HG03342 (cell line): ENCODE results near the gene BORA.
A peak's percentile ranks its signal among the peaks of the same experiment; 100 is the strongest.
"Not testable (repeated sequence)": the region's sequence is repeated elsewhere in the genome, so short reads cannot be mapped to it uniquely, and the experiment has no call there.

Experiments
- ATAC-seq: cut with Tn5 transposase; IDR thresholded peaks from one replicate; pipeline ENCODE4 v1.9.1; 2021; ENCODE audit warnings: mild to moderate bottlenecking, moderate library complexity; ENCODE audit not compliant: unreplicated experiment

The BORA gene

DNA sequence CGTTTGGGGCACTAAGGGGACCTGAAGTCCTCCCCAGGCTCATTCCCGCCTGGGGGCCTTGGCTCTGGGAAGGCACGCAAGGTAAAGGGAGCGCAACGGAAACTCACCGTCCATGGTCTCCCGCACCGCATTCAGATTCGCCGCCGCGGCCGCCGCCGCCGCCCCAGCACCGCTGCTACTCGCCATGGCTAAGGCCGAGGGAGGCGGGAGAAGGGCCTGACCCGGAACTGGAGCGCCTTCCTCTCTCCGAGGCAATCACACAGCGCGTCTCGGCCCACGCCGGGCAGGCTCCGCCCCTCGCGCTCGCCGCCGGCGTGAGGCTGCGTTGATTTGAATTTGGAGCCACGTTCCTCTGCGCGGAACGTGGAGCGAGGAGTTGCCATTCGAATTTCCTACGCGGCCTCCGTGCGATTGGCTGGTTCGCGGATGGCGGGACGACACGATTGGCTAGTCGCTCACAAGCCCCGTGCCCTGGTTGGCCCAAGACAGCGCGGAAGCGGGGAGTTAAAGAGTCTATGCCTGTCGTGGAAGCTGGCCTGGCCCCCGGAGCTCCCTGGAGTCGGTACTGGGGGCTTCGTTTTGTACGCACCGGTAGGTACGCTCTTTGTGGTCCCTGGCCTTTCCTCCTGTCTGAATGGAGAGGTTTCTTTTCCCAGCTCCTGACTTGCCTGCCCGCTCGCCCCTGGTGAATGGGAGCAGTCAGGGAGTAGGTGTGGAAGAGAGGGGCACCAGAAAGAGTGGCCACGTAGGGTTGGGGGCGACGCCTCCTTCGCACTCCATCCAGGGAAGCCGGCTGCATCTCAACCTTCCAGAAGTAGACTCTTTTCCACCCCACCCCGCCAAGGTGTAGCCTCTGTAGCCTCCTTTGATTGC, at the start of gene BORA, which contains the start of gene MZT1:
Gene BORA, plus strand, starts transcription at position 507 of the 873 bp plus-strand sequence. CDS start 1,018 bp downstream, outside the sequence.
Gene MZT1, minus strand, starts transcription at position 213 of the 873 bp plus-strand sequence. Its CDS starts 27 bp downstream, at position 186.
- ATAC-seq, result peak; percentile 96

DNA sequence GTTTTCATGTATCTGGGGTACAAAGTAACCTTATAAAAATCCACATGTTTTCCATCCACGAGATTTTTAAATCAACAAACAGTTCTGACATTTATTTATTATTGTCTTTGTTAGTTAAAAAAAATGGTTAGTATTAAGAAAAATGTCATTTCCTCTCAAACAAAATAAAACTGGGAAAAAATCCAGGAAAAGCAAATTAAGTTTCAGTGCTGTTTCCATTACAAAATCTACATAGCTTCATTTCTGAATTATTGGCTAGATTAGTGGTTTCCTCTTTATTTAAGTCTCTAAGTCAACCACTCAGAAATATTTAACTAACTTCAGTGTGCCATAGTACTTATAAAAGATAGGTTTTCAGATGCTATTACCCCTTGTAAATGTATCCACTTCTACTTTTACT, 49.4 kb upstream of the BORA start:
- ATAC-seq, result no peak

DNA sequence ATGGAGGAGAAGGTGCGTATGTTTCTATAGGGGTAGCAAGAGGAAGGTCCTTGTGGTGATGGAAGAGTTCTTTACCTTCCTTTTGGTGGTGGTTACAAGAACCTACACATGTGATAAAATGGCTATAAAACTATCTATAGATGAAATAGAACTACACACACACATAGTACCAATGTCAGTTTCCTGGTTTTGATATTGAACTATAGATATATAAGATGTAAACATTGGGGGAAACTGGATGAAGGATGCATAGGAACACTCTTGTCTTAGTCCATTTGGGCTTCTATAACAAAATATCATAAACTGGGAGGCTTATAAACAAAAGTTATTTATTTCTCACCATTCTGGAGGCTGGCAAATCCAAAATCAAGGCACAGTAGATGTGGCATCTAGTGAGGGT, 47.4 kb upstream of the BORA start:
- ATAC-seq, result no peak

DNA sequence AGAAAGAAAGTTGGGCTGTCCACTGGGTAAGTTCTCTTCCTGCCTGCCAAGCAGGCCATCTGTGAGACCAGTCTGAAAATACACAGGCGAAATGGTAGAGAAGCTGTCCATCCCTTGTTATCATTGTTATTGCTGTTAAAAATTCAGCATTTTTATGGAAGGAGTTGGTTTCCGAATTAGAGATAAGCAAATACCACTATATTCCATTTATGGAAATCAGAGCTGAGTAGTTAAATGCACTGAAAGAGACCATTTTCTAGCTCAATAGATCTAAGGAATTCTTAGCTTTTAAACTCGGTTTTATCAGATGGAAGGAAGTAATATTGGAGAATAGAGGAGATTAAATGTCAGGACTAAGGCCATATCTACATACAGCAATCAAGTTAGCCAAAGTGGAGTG, 41.0 kb upstream of the BORA start:
- ATAC-seq, result no peak

DNA sequence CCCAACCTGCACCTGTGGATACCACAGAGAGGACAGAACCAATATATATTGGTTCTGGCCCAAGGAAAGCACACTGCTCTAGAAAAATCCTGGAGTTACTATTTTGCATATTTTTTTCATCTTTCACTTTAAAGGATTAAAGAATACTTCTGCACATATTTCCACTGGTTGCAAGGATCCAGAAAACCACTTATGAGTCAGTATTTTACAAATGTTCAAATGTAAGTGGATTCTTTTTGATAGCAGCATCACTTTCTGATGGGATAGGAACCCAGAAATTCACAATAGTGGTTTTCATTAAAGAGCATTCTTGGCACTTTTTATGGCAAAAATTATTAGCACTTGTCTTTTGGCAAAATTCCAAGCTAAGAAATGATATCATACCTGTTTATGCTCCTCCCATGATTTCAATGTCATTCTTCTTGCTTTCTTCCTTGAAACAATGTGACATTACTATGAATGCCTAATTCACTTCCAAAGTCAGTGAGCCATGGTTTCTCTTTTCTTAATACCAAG, 38.5 kb upstream of the BORA start:
- ATAC-seq, result no peak

DNA sequence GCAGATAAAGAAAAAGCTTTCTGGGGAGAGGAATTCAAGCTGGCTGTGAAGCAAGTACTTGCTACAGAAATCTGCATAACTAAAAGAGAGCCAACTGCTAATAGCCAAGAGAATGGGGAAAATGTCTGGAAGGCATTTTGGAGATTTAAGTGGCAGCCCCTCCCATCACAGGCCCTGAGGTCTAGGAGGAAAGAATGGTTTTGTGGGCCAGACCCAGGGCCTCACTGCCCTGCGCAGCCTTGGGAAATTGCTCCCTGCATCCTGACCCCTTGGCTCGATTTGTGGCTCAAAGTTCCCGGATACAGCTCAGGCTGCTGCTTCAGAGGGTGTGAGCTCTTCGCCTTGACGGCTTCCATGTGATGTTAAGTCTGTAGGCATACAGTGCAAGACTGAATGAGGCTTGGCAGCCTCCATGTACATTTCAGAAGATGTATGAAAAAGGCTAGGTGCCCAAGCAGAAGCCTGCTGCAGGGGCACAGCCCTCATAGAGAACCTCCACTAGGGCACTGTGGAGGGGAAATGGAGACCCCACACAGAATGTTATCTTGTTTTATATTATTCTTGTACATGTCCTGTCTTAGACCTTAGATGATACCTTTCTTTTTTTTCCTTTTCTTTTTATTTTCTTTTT, 34.7 kb upstream of the BORA start:
- ATAC-seq, result no peak

DNA sequence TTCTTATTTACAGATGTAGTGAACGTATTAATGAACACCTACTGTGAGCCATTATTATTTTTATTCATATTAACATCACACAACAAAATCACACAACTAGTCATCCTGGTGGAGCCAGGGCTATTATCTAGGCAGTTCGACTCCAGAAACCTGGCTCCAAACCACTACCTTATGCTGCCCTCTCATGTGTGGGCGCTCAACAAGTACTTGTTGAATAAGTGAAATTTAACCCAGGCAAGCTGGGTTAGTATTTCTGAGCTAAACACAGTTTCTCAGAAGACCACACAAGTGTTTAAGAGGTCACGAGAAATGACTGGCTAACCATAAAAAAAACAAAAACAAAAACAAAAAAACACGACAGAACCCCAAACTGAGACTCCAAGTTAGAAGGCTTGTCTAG, 33.9 kb upstream of the BORA start:
- no peak for ATAC-seq

DNA sequence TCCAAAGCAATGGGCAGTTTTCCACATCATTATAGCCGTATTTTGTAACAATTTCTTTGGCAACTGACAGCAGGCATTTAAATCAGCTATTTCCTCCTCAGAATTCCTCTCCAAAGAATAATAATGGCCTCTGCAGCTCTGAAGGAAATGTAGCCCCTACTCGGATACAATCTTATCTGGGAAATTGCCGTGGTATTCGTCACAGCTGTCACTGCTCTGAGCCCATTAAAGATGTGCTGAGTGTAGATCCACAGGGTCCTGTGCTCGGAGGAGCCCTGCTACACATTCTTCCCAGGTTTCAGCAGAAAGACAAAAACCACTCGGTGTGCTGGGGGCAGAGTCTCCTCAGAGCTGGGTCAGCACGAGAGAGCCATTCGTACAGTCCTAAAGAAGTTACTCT, 33.4 kb upstream of the BORA start:
- ATAC-seq, result no peak

DNA sequence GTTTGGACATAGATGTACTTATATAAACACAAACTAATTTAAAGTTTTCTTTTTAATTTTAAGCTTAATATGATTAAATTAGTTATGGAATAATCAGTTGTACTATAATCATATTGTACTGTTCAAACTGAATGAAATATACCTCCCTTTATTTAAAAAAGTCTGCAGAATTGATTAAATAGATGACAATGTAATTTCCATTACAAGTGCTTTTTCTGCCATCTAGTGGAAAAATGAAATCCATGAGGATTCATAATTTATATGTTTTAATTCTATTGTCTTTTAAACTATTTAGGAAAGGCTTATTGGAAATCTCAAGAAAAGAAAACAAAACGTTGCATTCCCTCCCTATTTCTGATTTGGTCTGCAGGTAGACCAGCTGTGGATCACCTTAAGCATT, 31.1 kb upstream of the BORA start:
- no peak for ATAC-seq

DNA sequence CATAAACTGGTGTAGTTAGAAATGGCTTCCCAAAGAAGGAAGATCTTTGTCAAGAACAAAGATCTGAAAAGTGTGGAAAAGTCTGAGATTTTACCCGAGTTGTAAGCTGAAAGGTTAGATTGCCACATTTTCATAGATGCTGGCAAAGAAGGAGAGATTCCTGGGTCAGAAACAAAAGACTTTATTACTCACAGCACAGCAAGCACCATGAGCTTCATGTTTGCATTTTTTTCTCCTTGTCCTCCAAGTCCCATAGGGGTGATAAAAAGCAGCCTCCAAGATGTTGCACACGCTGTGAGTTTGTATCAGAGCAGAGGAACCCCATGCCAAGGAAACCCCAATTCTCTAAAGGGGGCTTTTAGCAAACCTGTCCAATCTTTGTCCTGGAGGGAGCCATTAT, 29.6 kb upstream of the BORA start:
- no peak for ATAC-seq

DNA sequence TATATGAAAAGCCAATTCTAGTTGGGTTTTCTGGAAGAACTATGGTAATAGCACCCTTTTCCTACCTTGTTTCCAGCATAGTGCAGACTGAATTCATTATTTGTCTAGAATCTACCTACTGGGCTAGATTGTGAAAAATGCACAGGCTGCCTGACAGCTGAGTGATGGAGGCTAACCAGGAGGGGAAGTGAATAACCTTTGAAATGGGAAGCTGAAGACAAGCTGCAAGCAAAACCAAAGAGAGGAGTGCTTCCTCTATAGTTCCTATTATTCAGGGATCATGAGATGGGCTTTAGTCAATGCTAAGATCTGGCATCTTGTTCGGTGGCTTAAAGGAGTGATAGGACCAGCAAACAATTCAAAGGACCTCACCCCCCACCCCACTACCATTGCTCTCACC, 27.2 kb upstream of the BORA start:
- ATAC-seq, result no peak

DNA sequence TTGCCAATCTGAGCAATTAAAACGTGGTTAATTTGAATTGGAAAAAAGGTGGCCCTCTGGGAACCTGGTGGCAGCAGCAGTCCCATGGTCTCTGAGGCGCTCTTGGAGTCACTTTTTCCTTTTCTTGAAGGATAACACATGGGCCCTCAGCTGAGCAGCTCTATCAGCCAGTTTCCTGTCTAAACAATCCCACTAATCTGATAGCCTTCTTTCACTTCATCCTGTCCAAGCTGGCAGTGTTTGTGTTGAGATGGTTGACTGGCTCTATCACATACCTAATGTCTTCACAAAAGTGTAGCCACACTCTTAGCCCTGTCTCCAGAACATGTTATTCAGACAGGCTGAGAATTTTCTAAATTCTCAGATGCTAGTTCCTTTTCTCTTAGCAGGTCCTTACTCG, 10.9 kb upstream of the BORA start:
- ATAC-seq, result no peak

DNA sequence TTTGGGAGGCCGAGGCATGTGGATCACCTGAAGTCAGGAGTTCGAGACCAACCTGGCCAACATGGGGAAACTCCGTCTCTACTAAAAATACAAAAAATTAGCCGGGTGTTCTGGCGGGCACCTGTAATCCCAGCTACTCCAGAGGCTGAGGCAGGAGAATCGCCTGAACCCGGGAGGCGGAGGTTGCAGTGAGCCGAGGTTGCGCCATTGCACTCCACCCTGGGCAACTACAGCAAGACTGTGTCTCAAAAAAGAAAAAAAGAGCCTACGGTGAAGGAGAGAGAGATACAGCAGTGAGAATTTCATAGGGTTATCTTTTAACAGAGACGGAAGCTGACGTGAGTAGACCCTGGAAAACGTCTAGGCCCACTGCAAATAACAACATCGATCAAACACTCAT, 1.5 kb upstream of the BORA start:
- not testable (repeated sequence) for ATAC-seq

DNA sequence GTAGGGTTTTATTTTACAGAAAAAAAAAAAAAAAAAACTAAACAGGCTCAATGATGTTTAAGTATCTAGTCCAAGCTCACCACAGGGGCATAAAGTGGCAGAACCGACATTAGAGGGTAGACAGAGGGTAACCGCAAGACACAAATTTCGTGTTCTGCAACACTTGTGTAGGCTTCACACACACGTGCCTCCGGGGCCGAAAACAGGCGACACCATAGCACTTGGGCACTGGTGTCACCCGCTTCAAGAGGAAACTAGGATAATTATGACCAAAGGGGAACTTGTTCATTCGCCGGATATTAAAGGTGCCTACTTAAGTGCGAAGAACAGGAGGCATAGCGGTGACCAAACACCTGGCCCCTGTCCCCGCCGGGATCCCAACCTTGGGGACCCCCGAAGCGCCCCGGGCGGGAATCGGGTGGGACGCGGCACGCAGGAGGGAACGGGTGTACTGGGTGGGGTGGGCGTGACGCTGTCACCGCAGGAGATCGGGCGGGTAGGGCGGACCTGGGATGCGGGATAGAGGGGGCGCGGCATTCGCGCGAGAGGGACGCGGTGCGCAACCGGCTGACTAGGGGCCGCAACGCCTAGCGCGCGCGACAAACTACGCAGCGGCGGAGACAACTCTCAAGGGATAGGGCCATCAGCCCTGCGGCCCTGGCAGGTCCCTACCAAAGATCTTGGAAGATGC, 852 bp upstream of the BORA start:
- peak; percentile 24 for ATAC-seq

DNA sequence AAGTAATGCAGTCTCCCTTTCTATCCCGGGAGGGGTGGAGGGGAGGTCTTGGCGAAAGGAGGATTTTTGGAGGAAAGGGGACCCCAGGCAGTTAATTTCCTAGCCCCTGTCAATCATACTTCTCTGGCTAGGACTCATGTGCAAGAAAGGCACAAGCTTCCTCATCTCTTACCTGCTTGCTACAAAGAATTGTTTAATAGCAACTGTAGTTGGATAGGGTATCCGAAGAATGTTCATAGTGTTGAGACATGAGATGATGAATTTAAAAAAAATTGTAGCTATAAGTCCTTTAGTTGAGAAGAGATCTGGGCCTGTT, 525 bp downstream of the BORA start:
- no peak for ATAC-seq

DNA sequence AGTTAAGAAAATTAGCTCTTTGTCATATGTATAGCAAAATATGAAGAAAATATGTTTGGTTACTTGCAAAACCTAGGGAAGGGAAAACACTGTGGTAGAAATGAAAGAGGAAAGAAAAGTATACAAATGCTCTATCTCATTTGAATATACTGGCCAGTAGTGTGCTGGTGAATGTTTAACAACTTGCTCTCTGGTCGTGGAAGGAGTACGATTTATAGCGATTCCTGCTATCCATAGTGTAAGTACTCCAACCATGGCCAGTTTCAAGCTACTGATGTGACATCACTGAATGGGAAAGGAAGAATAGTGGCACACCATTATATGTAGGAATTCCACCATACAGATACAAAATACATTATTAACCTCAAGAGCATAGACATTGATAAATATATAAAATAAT, 9.3 kb downstream of the BORA start:
- no peak for ATAC-seq

DNA sequence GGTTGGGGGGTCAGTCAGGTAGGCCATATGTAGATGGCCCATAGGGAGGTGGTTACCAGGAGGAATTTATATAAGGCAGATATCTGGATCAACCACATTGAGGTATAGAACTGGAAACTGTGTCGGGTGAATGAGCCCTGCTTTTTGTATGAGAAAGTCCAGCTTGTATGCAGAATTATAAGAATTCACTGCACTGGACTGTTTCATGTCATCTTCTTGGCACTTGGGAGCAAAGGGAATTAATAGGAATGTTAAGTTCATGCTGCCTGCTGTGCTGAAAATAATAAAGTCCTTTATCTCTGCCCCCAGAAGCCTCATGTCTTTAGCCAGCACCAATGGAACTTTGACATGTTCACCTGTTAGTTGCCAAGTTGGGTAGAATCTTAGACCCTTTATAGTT, 12.3 kb downstream of the BORA start:
- ATAC-seq, result no peak

DNA sequence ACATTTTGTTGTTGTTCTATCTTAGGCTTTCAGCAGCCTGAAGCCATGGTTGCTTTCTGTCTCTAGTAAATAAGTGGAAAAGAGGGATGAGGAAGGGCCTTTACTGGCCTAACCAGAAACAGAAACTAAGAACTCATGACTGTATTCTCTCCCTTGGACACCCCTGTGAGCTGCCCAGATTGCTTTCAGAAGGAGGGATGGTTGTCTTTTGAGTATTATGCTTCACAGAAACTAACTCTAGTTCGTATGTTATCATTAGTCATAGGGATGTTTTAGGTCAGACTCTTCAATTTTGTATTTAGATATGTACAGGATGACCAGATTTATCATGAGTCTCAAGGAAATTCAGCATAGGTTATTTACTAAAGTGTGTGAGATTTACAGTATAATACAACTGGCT, 17.5 kb downstream of the BORA start:
- peak; percentile 61 for ATAC-seq

DNA sequence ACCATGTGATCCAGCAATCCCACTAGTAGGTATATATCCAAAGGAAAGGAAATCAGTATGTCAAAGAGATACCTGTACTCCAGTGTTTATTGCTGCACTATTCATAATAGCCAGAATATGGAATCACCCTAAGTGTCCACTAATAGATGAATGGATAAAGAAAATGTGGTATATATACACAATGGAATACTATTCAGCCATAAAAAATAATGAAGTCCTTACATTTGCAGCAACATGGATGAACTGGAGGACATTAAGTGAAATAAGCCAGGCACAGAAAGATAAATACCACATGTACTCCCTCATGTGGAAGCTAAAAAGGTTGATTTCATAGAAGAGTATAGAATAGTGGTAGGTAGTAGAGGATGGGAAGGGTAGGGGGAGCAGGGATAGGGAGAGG, 23.5 kb downstream of the BORA start:
- ATAC-seq, result no peak

DNA sequence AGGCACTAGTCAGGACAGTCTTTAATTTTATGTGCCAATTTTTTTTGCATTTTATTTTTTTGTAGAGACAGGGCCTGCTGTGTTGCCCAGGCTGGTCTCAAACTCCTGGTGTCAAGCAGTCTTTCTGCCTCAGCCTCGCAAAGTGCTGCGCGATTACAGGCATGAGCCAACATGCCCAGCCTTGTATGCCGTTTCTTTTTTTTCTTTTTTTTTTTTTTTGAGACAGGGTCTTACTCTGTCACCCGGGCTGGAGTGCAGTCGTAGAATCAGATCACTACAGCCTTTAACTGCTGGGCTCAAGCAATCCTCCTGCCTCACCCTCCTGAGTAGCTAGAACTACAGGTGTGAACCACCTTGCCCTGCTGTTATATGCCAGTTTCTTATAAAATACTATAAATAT, 26.4 kb downstream of the BORA start:
- no peak for ATAC-seq

DNA sequence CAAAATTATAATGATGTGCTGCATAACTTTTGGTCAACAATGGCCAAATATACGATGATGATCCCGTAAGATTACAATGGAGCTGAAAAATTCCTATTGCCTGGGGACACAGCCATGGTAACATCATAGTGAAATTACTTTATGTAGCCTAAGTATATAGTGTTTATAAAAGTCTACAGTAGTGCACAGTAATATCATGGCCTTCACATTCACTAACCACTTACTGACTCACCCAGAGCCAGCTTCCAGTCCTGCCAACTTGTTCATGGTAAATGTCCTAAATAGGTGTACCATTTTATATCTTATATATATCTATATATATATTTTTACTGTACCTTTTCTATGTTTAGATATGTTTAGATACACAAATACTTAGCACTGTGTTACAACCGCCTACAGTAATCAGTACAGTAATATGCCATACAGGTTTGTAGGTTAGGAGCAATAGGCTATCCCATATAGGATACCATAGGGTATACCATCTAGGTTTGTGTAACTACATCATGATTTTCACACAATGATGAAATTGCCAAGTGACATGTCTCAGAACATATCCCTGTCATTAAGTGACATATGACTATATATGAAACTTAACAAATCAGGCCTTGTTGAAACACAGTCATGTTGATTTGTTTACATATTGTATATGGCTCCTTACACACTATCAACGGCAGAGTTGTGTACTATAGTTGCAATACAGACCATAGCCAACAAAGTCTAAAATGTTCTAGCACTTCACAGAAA, 30.2 kb downstream of the BORA start:
- ATAC-seq, result no peak
